Stomach smooth muscle (tissue), 2 donors: ENCODE measurements around the gene CSE1L.
"Not testable (repeated sequence)": the region's sequence is repeated elsewhere in the genome, so short reads cannot be mapped to it uniquely, and the experiment has no call there.

Source experiments
- H3K27ac ChIP-seq: one replicate; pipeline ENCODE4 v1.7.0; 2013; ENCODE audit warnings: mild to moderate bottlenecking, low read length, inconsistent platforms
- H3K27me3 ChIP-seq, 2 donors: one replicate each; pipeline ENCODE4 v1.7.0; 2013; ENCODE audit warnings: low read length in 2 of 2; ENCODE audit not compliant: insufficient read depth in 2 of 2, control insufficient read depth in 1 of 2
- H3K36me3 ChIP-seq, 2 donors: one replicate each; pipeline ENCODE4 v1.7.0; 2013; ENCODE audit warnings: low read length in 2 of 2; ENCODE audit not compliant: control insufficient read depth in 2 of 2, insufficient read depth in 2 of 2
- H3K4me1 ChIP-seq: one replicate; pipeline ENCODE4 v1.7.0; 2013; ENCODE audit warnings: low read length; ENCODE audit not compliant: control insufficient read depth, insufficient read depth
- H3K4me3 ChIP-seq, 2 donors: one replicate each; pipeline ENCODE4 v1.7.0; 2013; ENCODE audit warnings: low read length in 2 of 2
- H3K9ac ChIP-seq, 2 donors: one replicate each; pipeline ENCODE4 v1.7.0; 2013; ENCODE audit warnings: low read length in 2 of 2, mild to moderate bottlenecking in 1 of 2
- H3K9me3 ChIP-seq, 2 donors: one replicate each; pipeline ENCODE4 v1.7.0; 2013; ENCODE audit warnings: low read length in 2 of 2; ENCODE audit not compliant: control insufficient read depth in 2 of 2
- donor health status: healthy.
- donor health status: Pancreatic carcinoma.

Gene CSE1L

GRCh38 chr20:49103019-49103418 lies 56.9 kb downstream of the CSE1L start:
- Histone ChIP-seq H3K27ac (no peak overlapping the region), H3K9ac (no peak overlapping the region), H3K9me3 (no peaks in the 10 kb centered on the region), H3K4me1 (no peaks in the 10 kb centered on the region), H3K36me3 (peaks cover 13 to 29% of the 10 kb centered on the region in 2 donors), H3K4me3 (no peak overlapping the region), H3K27me3 (no peaks in the 10 kb centered on the region)

GRCh38 chr20:49103647-49104364 lies 57.7 kb downstream of the CSE1L start:
- Histone ChIP-seq H3K27ac (no peak overlapping the region), H3K9me3 (no peaks in the 10 kb centered on the region), H3K4me1 (no peaks in the 10 kb centered on the region), H3K9ac (no peak overlapping the region), H3K4me3 (no peak overlapping the region), H3K27me3 (no peaks in the 10 kb centered on the region), H3K36me3 (peaks cover 13 to 27% of the 10 kb centered on the region in 2 donors)

GRCh38 chr20:49104365-49104648 lies 58.2 kb downstream of the CSE1L start:
- Histone ChIP-seq H3K27ac (no peak overlapping the region), H3K9ac (no peak overlapping the region), H3K9me3 (no peaks in the 10 kb centered on the region), H3K36me3 (peaks cover 13 to 25% of the 10 kb centered on the region in 2 donors), H3K4me3 (no peak overlapping the region), H3K4me1 (no peaks in the 10 kb centered on the region), H3K27me3 (no peaks in the 10 kb centered on the region)

- not testable (repeated sequence) for H3K27me3 ChIP-seq, H3K27ac ChIP-seq, H3K4me3 ChIP-seq, H3K9ac ChIP-seq, H3K4me1 ChIP-seq, H3K9me3 ChIP-seq
- peaks cover 13 to 28% of the 10 kb centered on the region in 2 donors for H3K36me3 ChIP-seq
These were observed 59.0 kb downstream of the CSE1L start for GRCh38 chr20:49104979-49105547.

- H3K9ac ChIP-seq, result no peak overlapping the region
- peaks cover 12 to 30% of the 10 kb centered on the region in 2 donors for H3K36me3 ChIP-seq
- H3K9me3 ChIP-seq, result no peaks in the 10 kb centered on the region
- H3K27me3 ChIP-seq, result no peaks in the 10 kb centered on the region
- no peak overlapping the region for H3K27ac ChIP-seq
- no peak overlapping the region for H3K4me3 ChIP-seq
- no peaks in the 10 kb centered on the region for H3K4me1 ChIP-seq
These were observed 60.2 kb downstream of the CSE1L start for GRCh38 chr20:49106328-49106727.

DNA sequence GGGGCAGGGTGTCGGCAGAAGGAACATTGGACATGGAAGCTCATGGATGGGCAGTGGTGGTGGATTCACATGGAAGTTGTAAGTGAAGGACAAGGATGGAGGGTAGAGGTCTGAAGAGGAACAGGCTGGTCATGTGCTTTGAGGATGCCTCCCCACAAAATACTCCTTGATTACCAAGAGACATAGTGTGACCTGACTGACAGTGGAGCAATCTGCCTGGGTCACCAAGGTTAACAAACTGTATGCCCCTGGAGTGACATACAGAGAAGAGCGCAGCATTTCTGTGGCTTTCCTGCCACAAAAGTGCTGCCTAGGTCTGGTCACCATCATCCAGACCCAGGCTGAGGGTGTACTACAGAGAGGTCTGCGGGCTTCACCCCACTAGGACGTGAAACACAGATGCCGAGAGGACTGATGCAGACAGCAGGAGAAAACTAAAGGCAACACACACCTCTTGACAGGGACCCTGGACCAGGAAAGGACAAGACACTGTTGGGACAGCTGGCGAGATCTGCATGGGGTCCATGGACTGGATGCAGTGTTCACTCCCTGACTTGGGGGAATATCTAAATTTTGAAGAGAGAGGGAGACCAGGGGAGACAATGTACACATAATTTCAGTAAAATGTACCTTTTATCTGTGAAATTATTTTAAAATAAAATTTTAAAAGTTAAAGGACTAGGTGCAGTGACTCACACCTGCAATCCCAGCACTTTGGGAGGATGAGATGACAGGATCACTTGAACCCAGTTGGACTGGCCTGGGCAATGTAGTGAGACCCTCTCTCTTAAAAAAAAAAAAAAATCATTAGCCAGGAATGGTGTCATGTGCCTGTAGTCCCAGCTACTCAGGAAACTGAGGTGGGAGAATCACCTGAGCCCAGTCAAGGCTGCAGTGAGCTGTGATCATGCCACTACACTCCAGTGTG lies 64.9 kb downstream of the CSE1L start:
- Histone ChIP-seq H3K27ac (no peak overlapping the region), H3K4me1 (no peaks in the 10 kb centered on the region), H3K4me3 (no peak overlapping the region), H3K36me3 (peaks cover 24 to 27% of the 10 kb centered on the region in 2 donors), H3K9ac (no peak overlapping the region), H3K9me3 (no peaks in the 10 kb centered on the region), H3K27me3 (no peaks in the 10 kb centered on the region)

DNA sequence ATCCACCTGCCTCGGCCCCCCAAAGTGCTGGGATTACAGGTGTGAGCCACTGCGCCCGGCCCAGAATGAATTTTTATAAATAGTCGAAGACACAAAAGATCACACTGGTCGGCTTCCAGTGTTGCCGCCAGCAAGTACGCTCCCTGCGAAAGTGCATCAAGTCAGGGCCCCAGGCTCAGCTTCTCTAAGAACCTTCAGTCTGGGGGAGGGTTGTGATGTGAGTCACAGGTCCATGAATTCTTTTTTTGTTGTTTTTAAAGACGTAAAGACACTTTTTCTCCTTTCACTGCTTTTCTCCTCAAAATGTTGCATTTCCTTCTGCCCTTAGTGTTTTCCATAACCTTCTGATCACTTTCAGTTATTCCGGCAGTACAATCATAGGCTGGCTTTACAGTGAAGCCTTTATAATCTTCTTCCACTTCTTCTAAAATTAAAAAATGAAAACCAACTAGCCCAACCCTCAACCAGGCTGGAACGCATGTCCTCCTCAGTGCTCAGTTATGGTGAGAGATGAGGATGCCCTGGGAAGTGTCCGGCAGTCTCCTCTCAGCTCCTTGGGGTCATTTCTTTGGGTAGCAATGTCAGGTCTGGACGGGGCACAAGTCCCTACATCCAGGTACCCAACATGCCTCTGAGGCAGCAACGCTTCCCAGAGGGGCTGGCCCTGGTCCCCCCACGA lies 66.6 kb downstream of the CSE1L start:
- no peaks in the 10 kb centered on the region for H3K9me3 ChIP-seq
- no peaks in the 10 kb centered on the region for H3K4me1 ChIP-seq
- H3K36me3 ChIP-seq, result peaks cover 37 to 40% of the 10 kb centered on the region in 2 donors
- H3K27ac ChIP-seq, result no peak overlapping the region
- H3K27me3 ChIP-seq, result no peaks in the 10 kb centered on the region
- H3K9ac ChIP-seq, result no peak overlapping the region
- H3K4me3 ChIP-seq, result no peak overlapping the region

DNA sequence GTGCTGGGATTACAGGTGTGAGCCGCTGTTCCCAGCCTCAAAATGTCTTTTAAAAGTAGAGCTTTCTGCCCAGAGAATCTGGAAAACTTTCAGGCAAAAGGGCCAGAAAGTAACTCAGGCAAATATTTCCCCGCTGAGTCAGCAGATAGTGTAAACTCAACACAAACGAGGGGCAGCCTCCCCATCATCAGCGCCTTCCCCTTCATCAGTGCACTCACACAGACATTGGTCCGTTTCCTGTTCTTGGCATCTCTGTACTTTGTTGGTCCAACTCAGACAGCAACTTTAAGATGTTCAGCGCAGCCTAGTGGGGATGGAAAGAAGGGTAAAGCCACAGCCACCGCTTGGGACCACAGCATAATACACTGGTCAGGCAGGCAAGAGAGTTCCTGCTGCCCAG lies 69.5 kb downstream of the CSE1L start:
- Histone ChIP-seq H3K27me3 (no peaks in the 10 kb centered on the region), H3K4me1 (no peaks in the 10 kb centered on the region), H3K4me3 (no peak overlapping the region), H3K9me3 (no peaks in the 10 kb centered on the region), H3K27ac (no peak overlapping the region), H3K36me3 (peaks cover 59 to 60% of the 10 kb centered on the region in 2 donors), H3K9ac (no peak overlapping the region)

DNA sequence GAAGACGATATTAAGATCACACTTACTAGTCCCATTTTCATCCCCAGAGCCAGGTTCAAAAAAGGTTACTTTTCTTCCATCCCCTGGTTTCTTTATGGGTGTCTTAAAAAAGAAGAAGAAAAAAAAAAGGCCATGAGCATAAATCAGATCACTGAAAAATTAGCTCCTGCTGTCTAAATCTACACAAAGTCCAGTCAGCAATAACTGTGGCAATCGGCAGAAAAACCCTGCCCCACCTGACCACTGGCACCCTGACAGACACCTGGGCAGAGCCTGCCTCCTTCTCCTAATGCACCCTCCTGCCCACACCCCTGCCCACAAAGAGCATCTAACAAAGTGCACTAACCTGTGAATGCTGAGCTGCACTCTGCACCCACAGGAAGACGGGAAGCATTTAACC lies 72.2 kb downstream of the CSE1L start:
- no peak overlapping the region for H3K4me3 ChIP-seq
- no peaks in the 10 kb centered on the region for H3K27me3 ChIP-seq
- H3K4me1 ChIP-seq, result no peaks in the 10 kb centered on the region
- peaks cover 54 to 58% of the 10 kb centered on the region in 2 donors for H3K36me3 ChIP-seq
- H3K9me3 ChIP-seq, result no peaks in the 10 kb centered on the region
- H3K27ac ChIP-seq, result no peak overlapping the region
- no peak overlapping the region for H3K9ac ChIP-seq

- Histone ChIP-seq H3K9ac (no peak overlapping the region), H3K27me3 (no peaks in the 10 kb centered on the region), H3K9me3 (no peaks in the 10 kb centered on the region), H3K4me3 (no peak overlapping the region), H3K36me3 (peaks cover 56 to 62% of the 10 kb centered on the region in 2 donors), H3K4me1 (no peaks in the 10 kb centered on the region), H3K27ac (no peak overlapping the region)
These were observed 73.9 kb downstream of the CSE1L start for GRCh38 chr20:49119988-49120387.
